ENCODE measurements around the gene DYNLL1.

GRCh38 chr12:120508537-120508936 is 12.6 kb downstream of the DYNLL1 start:
- no peak for TF ChIP-seq RCOR1 (IDR thresholded peaks at IDR 0.05; ENCODE audit: low read depth, low read length)
- no peak for TF ChIP-seq EP300 (IDR thresholded peaks at IDR 0.05)
- no peak for TF ChIP-seq CBX8 (IDR thresholded peaks at IDR 0.05)
- no peak for TF ChIP-seq CTCF (IDR thresholded peaks at IDR 0.05)
- TF ChIP-seq NFE2L2 (conservative IDR thresholded peaks at IDR 0.05; ENCODE audit: low read length), result no peak
- TF ChIP-seq, protein P1, sequence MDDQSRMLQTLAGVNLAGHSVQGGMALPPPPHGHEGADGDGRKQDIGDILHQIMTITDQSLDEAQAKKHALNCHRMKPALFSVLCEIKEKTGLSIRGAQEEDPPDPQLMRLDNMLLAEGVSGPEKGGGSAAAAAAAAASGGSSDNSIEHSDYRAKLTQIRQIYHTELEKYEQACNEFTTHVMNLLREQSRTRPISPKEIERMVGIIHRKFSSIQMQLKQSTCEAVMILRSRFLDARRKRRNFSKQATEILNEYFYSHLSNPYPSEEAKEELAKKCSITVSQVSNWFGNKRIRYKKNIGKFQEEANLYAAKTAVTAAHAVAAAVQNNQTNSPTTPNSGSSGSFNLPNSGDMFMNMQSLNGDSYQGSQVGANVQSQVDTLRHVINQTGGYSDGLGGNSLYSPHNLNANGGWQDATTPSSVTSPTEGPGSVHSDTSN (IDR thresholded peaks at IDR 0.05), result no peak
- TF ChIP-seq SMC3 (IDR thresholded peaks at IDR 0.05), result no peak
- no peak for TF ChIP-seq RAD21 (conservative IDR thresholded peaks at IDR 0.05 in 1 of 2, IDR thresholded peaks at IDR 0.05 in 1 of 2)
- no peak for TF ChIP-seq POLR2A (IDR thresholded peaks at IDR 0.05; ENCODE audit: low read length)

Data from A549 (cell line).